HEK293 (cell line): Measurements from ENCODE around the gene XRN1.

ENCODE experiments used
- CTCF ChIA-PET: fragments of 350-600 bp; formaldehyde crosslinking; extraction: SDS; loops from one replicate; lab custom pipeline; 2021; ENCODE audit warnings: antibody characterized with exemption; lab: Yijun Ruan, JAX
- POLR2A ChIA-PET: fragments of 300-600 bp; formaldehyde crosslinking; extraction: SDS; loops from one replicate; lab custom pipeline; 2020; ENCODE audit warnings: antibody characterized with exemption, inconsistent platforms; lab: Yijun Ruan, JAX
- H3K27ac ChIP-seq: fragments of 200-500 bp; sonication (Bioruptor generic); 2 replicates; pipeline ENCODE4 v1.5.1; 2014; ENCODE audit warnings: low read depth, low read length, control low read depth, inconsistent platforms; ENCODE audit errors: extremely low read depth
- H3K36me3 ChIP-seq, 2 experiments: fragments of 200-500 bp in 1 of 2; sonication (Bioruptor generic) in 1 of 2; 1 replicate in 1 of 2; 2 replicates in 1 of 2; pipeline ENCODE4 v1.5.1; 2014 to 2017; ENCODE audit warnings: inconsistent platforms in 2 of 2, low read length in 2 of 2; ENCODE audit not compliant: control insufficient read depth in 2 of 2, insufficient read depth in 1 of 2
- H3K4me1 ChIP-seq: fragments of 200-500 bp; sonication (Bioruptor generic); 2 replicates; pipeline ENCODE4 v1.5.1; 2014; ENCODE audit warnings: mild to moderate bottlenecking, low read length, inconsistent platforms; ENCODE audit not compliant: control insufficient read depth, insufficient read depth
- H3K4me3 ChIP-seq: 2 replicates; pipeline ENCODE4 v1.5.1; 2011; ENCODE audit warnings: low read depth, mild to moderate bottlenecking, control low read depth, low read length, moderate library complexity
- H3K9me3 ChIP-seq: fragments of 200-500 bp; sonication (Bioruptor generic); 2 replicates; pipeline ENCODE4 v1.5.1; 2014; ENCODE audit warnings: low read depth, low read length, inconsistent platforms; ENCODE audit not compliant: control insufficient read depth, insufficient read depth
- ELK4 ChIP-seq: IDR thresholded peaks from 2 replicates; pipeline ENCODE4 v1.6.1; 2011; ENCODE audit warnings: mild to moderate bottlenecking, low read depth, low read length, borderline replicate concordance
- HOXC10 ChIP-seq: sonication (generic); formaldehyde crosslinking; IDR thresholded peaks from 2 replicates; pipeline ENCODE4 v1.8.1; 2023; ENCODE audit warnings: mild to moderate bottlenecking, missing genetic modification reagents
- REST ChIP-seq: fragments of 450-650 bp; formaldehyde crosslinking; IDR thresholded peaks from 2 replicates; pipeline ENCODE4 v1.5.1; 2016; ENCODE audit warnings: missing biosample characterization, missing genetic modification characterization
- TCF7L2 ChIP-seq: IDR thresholded peaks from 2 replicates; pipeline ENCODE4 v1.6.1; 2011; ENCODE audit warnings: low read depth, mild to moderate bottlenecking, inconsistent platforms, low read length, moderate library complexity, borderline replicate concordance
- ZBTB49 ChIP-seq: fragments of 450-650 bp; formaldehyde crosslinking; IDR thresholded peaks from 2 replicates; pipeline ENCODE4 v1.5.1; 2016; ENCODE audit warnings: missing biosample characterization, missing genetic modification characterization, low read depth
- ZBTB8A ChIP-seq: fragments of 450-650 bp; formaldehyde crosslinking; IDR thresholded peaks from 2 replicates; pipeline ENCODE4 v1.5.1; 2016; ENCODE audit warnings: missing biosample characterization, missing genetic modification characterization
- ZFP41 ChIP-seq: fragments of 450-650 bp; formaldehyde crosslinking; IDR thresholded peaks from 2 replicates; pipeline ENCODE4 v1.5.1; 2016; ENCODE audit warnings: missing biosample characterization, missing genetic modification characterization, borderline replicate concordance
- ZNF140 ChIP-seq: fragments of 450-650 bp; formaldehyde crosslinking; IDR thresholded peaks from 2 replicates; pipeline ENCODE4 v1.5.1; 2016; ENCODE audit warnings: missing biosample characterization, missing genetic modification characterization
- ZNF16 ChIP-seq: fragments of 450-650 bp; formaldehyde crosslinking; IDR thresholded peaks from 2 replicates; pipeline ENCODE4 v1.5.1; 2016; ENCODE audit warnings: low read depth, missing biosample characterization, missing genetic modification characterization
- ZNF202 ChIP-seq: fragments of 450-650 bp; formaldehyde crosslinking; IDR thresholded peaks from 2 replicates; pipeline ENCODE4 v1.5.1; 2016; ENCODE audit warnings: missing biosample characterization, missing genetic modification characterization, borderline replicate concordance
- ZNF223 ChIP-seq: fragments of 450-650 bp; formaldehyde crosslinking; IDR thresholded peaks from 2 replicates; pipeline ENCODE4 v1.5.1; 2016; ENCODE audit warnings: missing biosample characterization, missing genetic modification characterization
- ZNF391 ChIP-seq: fragments of 450-650 bp; formaldehyde crosslinking; IDR thresholded peaks from 2 replicates; pipeline ENCODE4 v1.5.1; 2016; ENCODE audit warnings: low read depth, missing biosample characterization, missing genetic modification characterization, borderline replicate concordance
- ZNF404 ChIP-seq: fragments of 450-650 bp; formaldehyde crosslinking; IDR thresholded peaks from 2 replicates; pipeline ENCODE4 v1.5.1; 2017; ENCODE audit warnings: missing biosample characterization, missing genetic modification characterization
- ZNF521 ChIP-seq: fragments of 450-650 bp; formaldehyde crosslinking; IDR thresholded peaks from 2 replicates; pipeline ENCODE4 v1.5.1; 2017; ENCODE audit warnings: missing biosample characterization, mild to moderate bottlenecking, missing genetic modification characterization
- ZNF580 ChIP-seq: fragments of 450-650 bp; formaldehyde crosslinking; IDR thresholded peaks from 2 replicates; pipeline ENCODE4 v1.5.1; 2016; ENCODE audit warnings: missing biosample characterization, missing genetic modification characterization
- ZNF624 ChIP-seq: fragments of 450-650 bp; formaldehyde crosslinking; IDR thresholded peaks from 2 replicates; pipeline ENCODE4 v1.5.1; 2017; ENCODE audit warnings: missing biosample characterization, missing genetic modification characterization
- ZNF670 ChIP-seq: fragments of 450-650 bp; formaldehyde crosslinking; IDR thresholded peaks from 2 replicates; pipeline ENCODE4 v1.5.1; 2016; ENCODE audit warnings: missing biosample characterization, missing genetic modification characterization, low read depth
- ZNF701 ChIP-seq: fragments of 450-650 bp; formaldehyde crosslinking; IDR thresholded peaks from 2 replicates; pipeline ENCODE4 v1.5.1; 2016; ENCODE audit warnings: missing biosample characterization, missing genetic modification characterization
- ZSCAN16 ChIP-seq: fragments of 450-650 bp; formaldehyde crosslinking; IDR thresholded peaks from 2 replicates; pipeline ENCODE4 v1.5.1; 2016; ENCODE audit warnings: missing biosample characterization, missing genetic modification characterization
- ZSCAN18 ChIP-seq: fragments of 450-650 bp; formaldehyde crosslinking; IDR thresholded peaks from 2 replicates; pipeline ENCODE4 v1.5.1; 2016; ENCODE audit warnings: missing biosample characterization, missing genetic modification characterization
- ZSCAN4 ChIP-seq: fragments of 450-650 bp; formaldehyde crosslinking; IDR thresholded peaks from 2 replicates; pipeline ENCODE4 v1.5.1; 2017; ENCODE audit warnings: missing biosample characterization, missing genetic modification characterization
- ZSCAN5A ChIP-seq: fragments of 450-650 bp; formaldehyde crosslinking; IDR thresholded peaks from 2 replicates; pipeline ENCODE4 v1.5.1; 2016; ENCODE audit warnings: missing biosample characterization, missing genetic modification characterization

Gene XRN1

GRCh38 chr3:142269767-142270166 is 178.1 kb downstream of the XRN1 start:
- H3K4me3 ChIP-seq: no peak overlapping the region
- CTCF ChIA-PET: interaction anchor here (0.6 to 1.1 kb wide), 4 partner anchors 10 to 809 kb away, joined by 3 to 4 read pairs (median 3); no protein-coding TSS in a partner anchor
- H3K4me1 ChIP-seq: no peaks in the 10 kb centered on the region
- H3K36me3 ChIP-seq: no peaks in the 10 kb centered on the region
- H3K9me3 ChIP-seq: no peaks in the 10 kb centered on the region
- POLR2A ChIA-PET: no interaction called here
- TF ChIP-seq ZNF391 (no peak), ZNF202 (tag by site-specific recombination) (no peak), ZSCAN16 (tag by site-specific recombination) (no peak), ELK4 (no peak), ZBTB49 (no peak), ZNF624 (tag by site-specific recombination) (no peak), ZNF16 (no peak), HOXC10 (CRISPR knock-in tag) (no peak), ZNF140 (tag by site-specific recombination) (no peak), TCF7L2 (no peak), ZFP41 (tag by site-specific recombination) (no peak)
- no peak overlapping the region for H3K27ac ChIP-seq

- ChIA-PET CTCF (no interaction called here), POLR2A (no interaction called here)
- Histone ChIP-seq H3K27ac (no peak overlapping the region), H3K9me3 (no peaks in the 10 kb centered on the region), H3K36me3 (no peaks in the 10 kb centered on the region), H3K4me1 (no peaks in the 10 kb centered on the region), H3K4me3 (no peak overlapping the region)
- TF ChIP-seq ZNF580 (tag by site-specific recombination) (no peak), ZNF404 (tag by site-specific recombination) (no peak), ZNF521 (tag by site-specific recombination) (no peak), ZSCAN4 (no peak), ZSCAN5A (no peak), ZNF670 (tag by site-specific recombination) (no peak)
These were observed 179.4 kb downstream of the XRN1 start for GRCh38 chr3:142268426-142268825.

- Histone ChIP-seq H3K4me3 (no peak overlapping the region), H3K4me1 (no peaks in the 10 kb centered on the region), H3K27ac (no peak overlapping the region), H3K9me3 (no peaks in the 10 kb centered on the region), H3K36me3 (no peaks in the 10 kb centered on the region)
- ChIA-PET POLR2A (no interaction called here), CTCF (no interaction called here)
- TF ChIP-seq ZBTB8A (tag by site-specific recombination) (no peak), ZNF223 (tag by site-specific recombination) (no peak), ZNF701 (tag by site-specific recombination) (no peak), ZSCAN18 (tag by site-specific recombination) (no peak), TCF7L2 (no peak), REST (tag by site-specific recombination) (no peak)
These were observed 180.6 kb downstream of the XRN1 start for GRCh38 chr3:142267269-142267668.
